Activated CD4-positive, alpha-beta T cell treated with anti-CD3 and anti-CD28 coated beads, Interleukin-2, amount 10 ng/mL, durations not matched to agents 24 days and 14 days (primary cell): ENCODE data around the gene CPT1B. TPM values are rescaled to one million over a fixed set of nuclear protein-coding genes. Genes with fewer than 3 reads are reported as not detected.
"Not testable (repeated sequence)": the region's sequence is repeated elsewhere in the genome, so short reads cannot be mapped to it uniquely, and the experiment has no call there.

Experiments
- DNase-seq: peaks from one replicate; pipeline ENCODE4 v3.0.0; 2022
- H3K27ac Mint-ChIP-seq: one replicate; pipeline ENCODE4 v1.8.0; 2022; ENCODE audit warnings: mild to moderate bottlenecking, mixed read lengths
- H3K27me3 Mint-ChIP-seq: one replicate; pipeline ENCODE4 v1.8.0; 2022; ENCODE audit warnings: mixed read lengths
- H3K36me3 Mint-ChIP-seq: one replicate; pipeline ENCODE4 v1.8.0; 2022; ENCODE audit warnings: low read depth, mild to moderate bottlenecking, mixed read lengths
- H3K4me1 Mint-ChIP-seq: one replicate; pipeline ENCODE4 v1.8.0; 2021; ENCODE audit warnings: mixed read lengths
- H3K4me3 Mint-ChIP-seq: one replicate; pipeline ENCODE4 v1.8.0; 2022; ENCODE audit warnings: mild to moderate bottlenecking, moderate library complexity, mixed read lengths
- H3K9me3 Mint-ChIP-seq: one replicate; pipeline ENCODE4 v1.8.0; 2021; ENCODE audit warnings: mixed read lengths
- intact Hi-C: fragments of 100-400 bp; cut with micrococcal nuclease; formaldehyde crosslinking; loops from one replicate; pipeline ENCODE4 v1.15.1; 2023
- total RNA-seq: library from RNA; stranded (reverse); gene quantifications from 2 replicates; pipeline ENCODE4 v1.2.3, GENCODE V29; 2022

Gene CPT1B
- total RNA-seq, 1 donor from 2014 or later: 71.5 TPM

GRCh38 chr22:50613291-50613981 is 35.2 kb upstream of the CPT1B start:
- Mint-ChIP-seq H3K4me1 (peaks cover 11% of the 10 kb centered on the region), H3K4me3 (no peak overlapping the region), H3K36me3 (no peaks in the 10 kb centered on the region), H3K27me3 (peaks cover 17% of the 10 kb centered on the region), H3K27ac (no peak overlapping the region), H3K9me3 (no peaks in the 10 kb centered on the region)
- intact Hi-C loops: no loop called here
- DNase-seq: no peak

- DNase-seq: no peak
Observed at GRCh38 chr22:50612528-50613221, 34.4 kb upstream of the CPT1B start.

DNA sequence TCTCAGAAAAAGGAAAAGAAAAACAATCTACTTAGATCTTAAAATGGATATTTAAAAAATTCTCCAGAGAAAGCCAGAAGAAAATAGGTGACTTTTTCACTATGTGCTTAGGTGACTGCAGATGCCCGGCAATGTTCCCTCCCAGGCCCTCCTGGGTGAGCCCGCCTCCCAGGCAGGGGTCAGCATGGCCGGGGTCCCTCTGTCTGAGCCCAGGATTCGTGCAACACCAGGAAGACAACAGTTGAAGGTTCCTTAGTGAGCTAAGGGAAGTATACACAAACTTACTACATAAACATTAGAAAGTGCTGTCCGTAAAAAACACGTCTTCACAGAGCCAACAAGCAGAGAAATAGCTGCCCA is 33.9 kb upstream of the CPT1B start:
- H3K4me1 Mint-ChIP-seq: peaks cover 11% of the 10 kb centered on the region
- no peak overlapping the region for H3K27ac Mint-ChIP-seq
- no peaks in the 10 kb centered on the region for H3K36me3 Mint-ChIP-seq
- H3K9me3 Mint-ChIP-seq: no peaks in the 10 kb centered on the region
- peaks cover 17% of the 10 kb centered on the region for H3K27me3 Mint-ChIP-seq
- H3K4me3 Mint-ChIP-seq: no peak overlapping the region
- DNase-seq: no peak
- intact Hi-C loops: no loop called here

More at GRCh38 chr22:50612528-50613221, 34.4 kb upstream of the CPT1B start:
- intact Hi-C loops: no loop called here
- no peaks in the 10 kb centered on the region for H3K36me3 Mint-ChIP-seq
- H3K9me3 Mint-ChIP-seq: no peaks in the 10 kb centered on the region
- peaks cover 11% of the 10 kb centered on the region for H3K4me1 Mint-ChIP-seq
- H3K4me3 Mint-ChIP-seq: no peak overlapping the region
- H3K27ac Mint-ChIP-seq: no peak overlapping the region
- H3K27me3 Mint-ChIP-seq: peaks cover 17% of the 10 kb centered on the region

- intact Hi-C loops: no loop called here
- Mint-ChIP-seq H3K27me3 (peaks cover 17% of the 10 kb centered on the region), H3K9me3 (no peaks in the 10 kb centered on the region), H3K4me3 (no peak overlapping the region), H3K4me1 (peaks cover 11% of the 10 kb centered on the region), H3K36me3 (no peaks in the 10 kb centered on the region), H3K27ac (no peak overlapping the region)
- no peak for DNase-seq
Observed at GRCh38 chr22:50611341-50612060, 33.3 kb upstream of the CPT1B start.

GRCh38 chr22:50610581-50610980 is 32.4 kb upstream of the CPT1B start:
- Mint-ChIP-seq H3K4me1 (peaks cover 11% of the 10 kb centered on the region), H3K27ac (no peak overlapping the region), H3K4me3 (no peak overlapping the region), H3K9me3 (no peaks in the 10 kb centered on the region), H3K27me3 (peaks cover 21% of the 10 kb centered on the region), H3K36me3 (no peaks in the 10 kb centered on the region)
- intact Hi-C loops: no loop called here
- DNase-seq: no peak

DNA sequence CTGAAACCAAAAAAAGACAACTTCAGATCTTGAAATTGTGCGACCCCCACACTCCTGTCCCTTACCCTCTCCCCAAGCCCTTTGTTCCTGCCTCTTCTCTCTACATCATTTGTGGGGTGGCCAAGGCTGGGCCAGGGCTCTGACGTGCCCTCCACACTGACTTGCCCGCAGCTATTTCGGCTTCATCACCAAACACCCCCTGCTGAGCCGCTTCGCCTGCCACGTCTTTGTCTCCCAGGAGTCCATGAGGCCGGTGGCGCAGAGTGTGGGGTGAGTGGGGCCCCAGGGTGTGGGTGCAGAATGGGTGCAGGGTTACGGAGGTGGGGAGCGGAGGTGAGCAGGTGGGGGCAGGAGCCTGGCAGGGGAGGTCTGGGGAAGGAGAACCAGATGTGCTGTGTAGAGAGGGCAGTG is 31.8 kb upstream of the CPT1B start:
- Mint-ChIP-seq H3K36me3 (no peaks in the 10 kb centered on the region), H3K4me1 (peaks cover 11% of the 10 kb centered on the region), H3K27ac (no peak overlapping the region), H3K27me3 (peaks cover 26% of the 10 kb centered on the region), H3K4me3 (no peak overlapping the region), H3K9me3 (no peaks in the 10 kb centered on the region)
- DNase-seq: no peak
- intact Hi-C loops: no loop called here

DNA sequence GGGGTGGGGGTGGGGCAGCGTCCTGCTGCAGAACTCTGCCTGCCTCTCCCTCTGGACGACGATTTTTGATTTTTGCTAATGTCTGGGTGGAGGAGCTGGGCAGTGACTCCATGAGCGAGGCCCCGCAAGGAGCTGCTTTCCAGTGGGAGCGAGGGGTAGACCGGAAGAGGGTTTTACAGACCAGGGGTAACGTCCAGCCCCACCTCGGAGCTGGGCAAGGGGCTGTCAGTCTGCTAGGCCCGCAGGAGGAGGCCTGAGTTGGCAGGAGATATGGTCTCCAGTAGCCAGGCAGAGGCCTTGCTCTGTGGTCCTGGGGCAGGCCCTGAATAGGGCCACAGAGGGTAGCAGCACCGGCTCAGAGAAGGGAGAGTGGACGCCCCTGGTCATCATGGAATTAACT is 31.4 kb upstream of the CPT1B start:
- no peaks in the 10 kb centered on the region for H3K9me3 Mint-ChIP-seq
- no peak overlapping the region for H3K4me3 Mint-ChIP-seq
- intact Hi-C loops: no loop called here
- H3K27me3 Mint-ChIP-seq: peaks cover 26% of the 10 kb centered on the region
- no peak for DNase-seq
- H3K36me3 Mint-ChIP-seq: no peaks in the 10 kb centered on the region
- no peak overlapping the region for H3K27ac Mint-ChIP-seq
- peaks cover 11% of the 10 kb centered on the region for H3K4me1 Mint-ChIP-seq

- H3K4me1 Mint-ChIP-seq: peaks cover 9% of the 10 kb centered on the region
- no peak overlapping the region for H3K27ac Mint-ChIP-seq
- no peaks in the 10 kb centered on the region for H3K36me3 Mint-ChIP-seq
- no peak overlapping the region for H3K4me3 Mint-ChIP-seq
- no peak for DNase-seq
- intact Hi-C loops: no loop called here
- H3K9me3 Mint-ChIP-seq: no peaks in the 10 kb centered on the region
- peaks cover 24% of the 10 kb centered on the region for H3K27me3 Mint-ChIP-seq
Observed at GRCh38 chr22:50608996-50609395, 30.8 kb upstream of the CPT1B start.

- H3K9me3 Mint-ChIP-seq, H3K4me3 Mint-ChIP-seq, intact Hi-C loops, DNase-seq, H3K27ac Mint-ChIP-seq, H3K4me1 Mint-ChIP-seq, H3K36me3 Mint-ChIP-seq: not testable (repeated sequence)
- H3K27me3 Mint-ChIP-seq: peaks cover 23% of the 10 kb centered on the region
Observed at GRCh38 chr22:50608058-50608840, 30.0 kb upstream of the CPT1B start.

DNA sequence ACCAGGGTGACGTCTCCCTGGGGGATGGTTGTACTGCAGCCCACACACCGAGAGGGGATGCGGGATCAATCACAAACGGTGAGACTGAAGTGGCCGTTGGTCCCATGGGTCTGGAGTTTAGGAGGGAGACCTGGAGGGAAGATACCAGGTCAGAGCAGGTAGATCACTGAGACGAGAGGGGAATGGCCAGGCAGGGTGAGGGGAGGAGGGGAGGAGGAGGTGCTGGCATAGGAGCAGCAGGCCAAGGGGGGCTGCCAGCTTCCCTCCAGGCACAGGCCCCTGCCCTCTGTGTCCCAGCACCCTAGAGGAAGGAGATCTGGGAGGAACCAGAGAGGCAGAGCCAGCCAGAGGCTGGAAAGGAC is 29.4 kb upstream of the CPT1B start:
- Mint-ChIP-seq H3K9me3 (no peaks in the 10 kb centered on the region), H3K4me1 (peaks cover 4% of the 10 kb centered on the region), H3K27ac (no peak overlapping the region), H3K27me3 (peaks cover 28% of the 10 kb centered on the region), H3K36me3 (no peaks in the 10 kb centered on the region), H3K4me3 (no peak overlapping the region)
- intact Hi-C loops: no loop called here
- DNase-seq: no peak

GRCh38 chr22:50606946-50607658 is 28.9 kb upstream of the CPT1B start:
- Mint-ChIP-seq H3K4me3 (no peak overlapping the region), H3K9me3 (no peaks in the 10 kb centered on the region)

DNA sequence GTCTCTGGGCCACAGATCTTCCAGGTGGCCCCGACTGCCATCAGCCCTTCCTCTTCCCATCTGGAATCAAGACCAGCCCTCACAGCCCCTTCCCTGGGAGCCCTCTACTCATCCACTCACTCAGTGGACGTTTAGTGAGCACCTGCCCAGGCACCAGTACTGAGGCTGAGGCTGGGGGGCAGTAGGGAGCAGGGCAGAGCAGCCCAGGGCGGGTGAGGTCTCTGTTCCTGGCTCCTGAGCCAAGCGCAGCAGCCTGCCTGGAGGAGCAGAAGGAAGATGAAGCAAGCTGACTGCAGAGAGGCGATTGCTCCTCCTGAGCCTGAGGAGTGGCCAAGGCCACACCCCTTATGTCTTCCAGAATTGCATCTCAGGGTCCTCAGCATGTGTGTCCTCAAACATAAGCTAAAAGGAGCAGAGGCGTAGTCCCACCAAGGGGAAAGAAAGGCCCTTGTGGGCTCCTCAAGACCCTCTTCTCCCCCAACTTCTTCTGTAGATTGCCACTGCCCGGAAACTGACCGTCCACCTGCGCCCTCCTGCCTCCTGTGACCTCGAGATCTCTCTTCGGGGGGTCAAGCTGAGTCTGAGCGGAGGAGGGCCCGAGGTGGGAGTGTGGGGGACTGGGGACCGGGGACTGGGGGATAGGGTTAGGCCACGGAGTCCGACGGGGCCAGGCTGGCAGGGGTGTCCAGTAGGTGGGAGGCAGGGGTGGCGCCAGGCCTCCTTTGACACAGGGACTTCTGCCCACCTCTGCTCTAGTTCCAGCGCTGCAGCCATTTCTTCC is 28.1 kb upstream of the CPT1B start:
- no peak overlapping the region for H3K27ac Mint-ChIP-seq
- peaks cover 3% of the 10 kb centered on the region for H3K36me3 Mint-ChIP-seq
- DNase-seq: no peak
- no peaks in the 10 kb centered on the region for H3K9me3 Mint-ChIP-seq
- H3K4me3 Mint-ChIP-seq: no peak overlapping the region
- intact Hi-C loops: no loop called here
- peaks cover 36% of the 10 kb centered on the region for H3K27me3 Mint-ChIP-seq
- H3K4me1 Mint-ChIP-seq: peaks cover 8% of the 10 kb centered on the region

More at GRCh38 chr22:50606946-50607658, 28.9 kb upstream of the CPT1B start:
- Mint-ChIP-seq H3K27me3 (peaks cover 29% of the 10 kb centered on the region), H3K27ac (no peak overlapping the region), H3K4me1 (peaks cover 2% of the 10 kb centered on the region), H3K36me3 (no peaks in the 10 kb centered on the region)
- DNase-seq: no peak
- intact Hi-C loops: no loop called here

GRCh38 chr22:50605613-50606074 is 27.4 kb upstream of the CPT1B start:
- intact Hi-C loops: no loop called here
- Mint-ChIP-seq H3K36me3 (peaks cover 3% of the 10 kb centered on the region), H3K4me1 (peaks cover 8% of the 10 kb centered on the region), H3K9me3 (no peaks in the 10 kb centered on the region), H3K27ac (no peak overlapping the region), H3K27me3 (peaks cover 34% of the 10 kb centered on the region), H3K4me3 (no peak overlapping the region)
- DNase-seq: no peak
